SK-N-SH treated with all-trans-retinoic acid at 6 μM for 48 hours (cell line): Measurements from ENCODE around the gene LYSMD3.

Source experiments
- ARNTL ChIP-seq: fragments of 450-650 bp; formaldehyde crosslinking; IDR thresholded peaks from 2 replicates; pipeline ENCODE4 v1.5.0; 2020; ENCODE audit warnings: low read depth, mild to moderate bottlenecking, moderate library complexity, borderline replicate concordance
- ISL1 ChIP-seq: fragments of 250-450 bp; sonication (Bioruptor Pico); IDR thresholded peaks from 2 replicates; pipeline ENCODE4 v2.1.2; 2022; ENCODE audit warnings: mild to moderate bottlenecking, moderate library complexity
- PATZ1 ChIP-seq: fragments of 250-450 bp; sonication (Bioruptor Pico); IDR thresholded peaks from 2 replicates; pipeline ENCODE4 v1.8.0; 2020; ENCODE audit warnings: mild to moderate bottlenecking, moderate library complexity, borderline replicate concordance
- RARB ChIP-seq: fragments of 250-450 bp; sonication (Bioruptor Pico); IDR thresholded peaks from 2 replicates; pipeline ENCODE4 v1.8.0; 2021; ENCODE audit warnings: mild to moderate bottlenecking, moderate library complexity
- ZFP3 ChIP-seq: fragments of 250-450 bp; sonication (Bioruptor Pico); IDR thresholded peaks from 2 replicates; pipeline ENCODE4 v1.5.0; 2020; ENCODE audit warnings: mild to moderate bottlenecking, moderate library complexity
- ZNF8 ChIP-seq: fragments of 450-650 bp; formaldehyde crosslinking; IDR thresholded peaks from 2 replicates; pipeline ENCODE4 v1.5.0; 2020; ENCODE audit warnings: mild to moderate bottlenecking, moderate library complexity

GRCh38 chr5:90555666-90556065 lies 26.3 kb upstream of the LYSMD3 start:
- TF ChIP-seq PATZ1 (CRISPR knock-in tag), result no peak
- no peak for TF ChIP-seq RARB
- no peak for TF ChIP-seq ISL1
- TF ChIP-seq ARNTL (CRISPR knock-in tag), result no peak
- no peak for TF ChIP-seq ZFP3 (CRISPR knock-in tag)
- TF ChIP-seq ZNF8 (CRISPR knock-in tag), result no peak
